GM15510 (cell line): ENCODE results near the gene PHYH.

ENCODE experiments used
- POLR2A ChIP-seq: IDR thresholded peaks from 3 replicates; pipeline ENCODE4 v1.6.1; 2011; ENCODE audit warnings: borderline replicate concordance; ENCODE audit not compliant: insufficient read length; ENCODE audit errors: extremely low read depth

Gene PHYH

GRCh38 chr10:13299437-13300287 is at the start of gene PHYH:
TSS of gene PHYH (minus strand) at chr10:13300064. CDS start at chr10:13300042, 22 bp downstream.
- peak; percentile 57 for TF ChIP-seq POLR2A

- TF ChIP-seq POLR2A: peak; percentile 33
Observed at GRCh38 chr10:13348216-13349017, 48.6 kb upstream of the PHYH start, which contains the start of gene SEPHS1. TSS of gene SEPHS1 (minus strand) at chr10:13348293. CDS start at chr10:13344950, 3,343 bp downstream.

GRCh38 chr10:13347500-13348156 is 47.8 kb upstream of the PHYH start:
- peak; percentile 55 for TF ChIP-seq POLR2A

- no peak for TF ChIP-seq POLR2A
Observed at GRCh38 chr10:13347043-13347499, 47.2 kb upstream of the PHYH start.

GRCh38 chr10:13346283-13347042 is 46.6 kb upstream of the PHYH start:
- no peak for TF ChIP-seq POLR2A

GRCh38 chr10:13340626-13341376 is 40.9 kb upstream of the PHYH start:
- TF ChIP-seq POLR2A: no peak

GRCh38 chr10:13340068-13340467 is 40.2 kb upstream of the PHYH start:
- no peak for TF ChIP-seq POLR2A

- TF ChIP-seq POLR2A: no peak
Observed at GRCh38 chr10:13338390-13339110, 38.7 kb upstream of the PHYH start.

GRCh38 chr10:13337827-13338196 is 37.9 kb upstream of the PHYH start:
- TF ChIP-seq POLR2A: no peak

- TF ChIP-seq POLR2A: no peak
Observed at GRCh38 chr10:13337128-13337826, 37.4 kb upstream of the PHYH start.

GRCh38 chr10:13335881-13336280 is 36.0 kb upstream of the PHYH start:
- TF ChIP-seq POLR2A: no peak

- TF ChIP-seq POLR2A: no peak
Observed at GRCh38 chr10:13334556-13334955, 34.7 kb upstream of the PHYH start.
